ENCODE measurements around the gene ELOB.

ELOB gene

GRCh38 chr16:2811703-2812471 lies 34.8 kb upstream of the ELOB start:
- Histone ChIP-seq H3K4me3 (ENCODE audit: low read depth, low read length) (no peak overlapping the region), H3K9me3 (no peaks in the 10 kb centered on the region), H3K27me3 (peaks cover 12% of the 10 kb centered on the region), H3K4me1 (no peaks in the 10 kb centered on the region), H3K36me3 (no peaks in the 10 kb centered on the region)
- DNase-seq = no peak
- TF ChIP-seq CTCF (IDR thresholded peaks at IDR 0.05; ENCODE audit: low read depth, low read length) = no peak

GRCh38 chr16:2810651-2811050 lies 33.6 kb upstream of the ELOB start:
- no peak for TF ChIP-seq CTCF (IDR thresholded peaks at IDR 0.05; ENCODE audit: low read depth, low read length)
- Histone ChIP-seq H3K4me3 (ENCODE audit: low read depth, low read length) (no peak overlapping the region), H3K27me3 (peaks cover 12% of the 10 kb centered on the region), H3K36me3 (no peaks in the 10 kb centered on the region), H3K4me1 (no peaks in the 10 kb centered on the region), H3K9me3 (no peaks in the 10 kb centered on the region)
- no peak for DNase-seq

GRCh38 chr16:2809149-2809760 lies 32.2 kb upstream of the ELOB start:
- no peak for TF ChIP-seq CTCF (IDR thresholded peaks at IDR 0.05; ENCODE audit: low read depth, low read length)
- H3K4me1 ChIP-seq = no peaks in the 10 kb centered on the region
- no peak for DNase-seq

GRCh38 chr16:2808181-2808580 lies 31.1 kb upstream of the ELOB start:
- H3K27me3 ChIP-seq = peaks cover 12% of the 10 kb centered on the region

More at GRCh38 chr16:2809149-2809760, 32.2 kb upstream of the ELOB start:
- Histone ChIP-seq H3K36me3 (no peaks in the 10 kb centered on the region), H3K9me3 (no peaks in the 10 kb centered on the region), H3K27me3 (peaks cover 12% of the 10 kb centered on the region), H3K4me3 (ENCODE audit: low read depth, low read length) (no peak overlapping the region)

GRCh38 chr16:2806286-2806685 lies 29.2 kb upstream of the ELOB start:
- Histone ChIP-seq H3K4me1 (no peaks in the 10 kb centered on the region), H3K27me3 (peaks cover 9% of the 10 kb centered on the region), H3K4me3 (ENCODE audit: low read depth, low read length) (no peak overlapping the region), H3K9me3 (no peaks in the 10 kb centered on the region), H3K36me3 (no peaks in the 10 kb centered on the region)
- no peak for DNase-seq
- TF ChIP-seq CTCF (IDR thresholded peaks at IDR 0.05; ENCODE audit: low read depth, low read length) = no peak

More at GRCh38 chr16:2808181-2808580, 31.1 kb upstream of the ELOB start:
- H3K36me3 ChIP-seq = no peaks in the 10 kb centered on the region
- no peaks in the 10 kb centered on the region for H3K9me3 ChIP-seq
- DNase-seq = no peak
- H3K4me1 ChIP-seq = no peaks in the 10 kb centered on the region
- no peak overlapping the region for H3K4me3 ChIP-seq (ENCODE audit: low read depth, low read length)
- TF ChIP-seq CTCF (IDR thresholded peaks at IDR 0.05; ENCODE audit: low read depth, low read length) = no peak

- no peak for DNase-seq
- H3K4me1 ChIP-seq = no peaks in the 10 kb centered on the region
- peaks cover 6% of the 10 kb centered on the region for H3K27me3 ChIP-seq
- no peaks in the 10 kb centered on the region for H3K9me3 ChIP-seq
- no peak overlapping the region for H3K4me3 ChIP-seq (ENCODE audit: low read depth, low read length)
- no peaks in the 10 kb centered on the region for H3K36me3 ChIP-seq
- no peak for TF ChIP-seq CTCF (IDR thresholded peaks at IDR 0.05; ENCODE audit: low read depth, low read length)
Measured at GRCh38 chr16:2804728-2805127, 27.6 kb upstream of the ELOB start.

All from BE2C (cell line).